Measurements from ENCODE around the gene CELSR3.

CELSR3 gene, protein sequence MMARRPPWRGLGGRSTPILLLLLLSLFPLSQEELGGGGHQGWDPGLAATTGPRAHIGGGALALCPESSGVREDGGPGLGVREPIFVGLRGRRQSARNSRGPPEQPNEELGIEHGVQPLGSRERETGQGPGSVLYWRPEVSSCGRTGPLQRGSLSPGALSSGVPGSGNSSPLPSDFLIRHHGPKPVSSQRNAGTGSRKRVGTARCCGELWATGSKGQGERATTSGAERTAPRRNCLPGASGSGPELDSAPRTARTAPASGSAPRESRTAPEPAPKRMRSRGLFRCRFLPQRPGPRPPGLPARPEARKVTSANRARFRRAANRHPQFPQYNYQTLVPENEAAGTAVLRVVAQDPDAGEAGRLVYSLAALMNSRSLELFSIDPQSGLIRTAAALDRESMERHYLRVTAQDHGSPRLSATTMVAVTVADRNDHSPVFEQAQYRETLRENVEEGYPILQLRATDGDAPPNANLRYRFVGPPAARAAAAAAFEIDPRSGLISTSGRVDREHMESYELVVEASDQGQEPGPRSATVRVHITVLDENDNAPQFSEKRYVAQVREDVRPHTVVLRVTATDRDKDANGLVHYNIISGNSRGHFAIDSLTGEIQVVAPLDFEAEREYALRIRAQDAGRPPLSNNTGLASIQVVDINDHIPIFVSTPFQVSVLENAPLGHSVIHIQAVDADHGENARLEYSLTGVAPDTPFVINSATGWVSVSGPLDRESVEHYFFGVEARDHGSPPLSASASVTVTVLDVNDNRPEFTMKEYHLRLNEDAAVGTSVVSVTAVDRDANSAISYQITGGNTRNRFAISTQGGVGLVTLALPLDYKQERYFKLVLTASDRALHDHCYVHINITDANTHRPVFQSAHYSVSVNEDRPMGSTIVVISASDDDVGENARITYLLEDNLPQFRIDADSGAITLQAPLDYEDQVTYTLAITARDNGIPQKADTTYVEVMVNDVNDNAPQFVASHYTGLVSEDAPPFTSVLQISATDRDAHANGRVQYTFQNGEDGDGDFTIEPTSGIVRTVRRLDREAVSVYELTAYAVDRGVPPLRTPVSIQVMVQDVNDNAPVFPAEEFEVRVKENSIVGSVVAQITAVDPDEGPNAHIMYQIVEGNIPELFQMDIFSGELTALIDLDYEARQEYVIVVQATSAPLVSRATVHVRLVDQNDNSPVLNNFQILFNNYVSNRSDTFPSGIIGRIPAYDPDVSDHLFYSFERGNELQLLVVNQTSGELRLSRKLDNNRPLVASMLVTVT (N-terminal part only)

DNA sequence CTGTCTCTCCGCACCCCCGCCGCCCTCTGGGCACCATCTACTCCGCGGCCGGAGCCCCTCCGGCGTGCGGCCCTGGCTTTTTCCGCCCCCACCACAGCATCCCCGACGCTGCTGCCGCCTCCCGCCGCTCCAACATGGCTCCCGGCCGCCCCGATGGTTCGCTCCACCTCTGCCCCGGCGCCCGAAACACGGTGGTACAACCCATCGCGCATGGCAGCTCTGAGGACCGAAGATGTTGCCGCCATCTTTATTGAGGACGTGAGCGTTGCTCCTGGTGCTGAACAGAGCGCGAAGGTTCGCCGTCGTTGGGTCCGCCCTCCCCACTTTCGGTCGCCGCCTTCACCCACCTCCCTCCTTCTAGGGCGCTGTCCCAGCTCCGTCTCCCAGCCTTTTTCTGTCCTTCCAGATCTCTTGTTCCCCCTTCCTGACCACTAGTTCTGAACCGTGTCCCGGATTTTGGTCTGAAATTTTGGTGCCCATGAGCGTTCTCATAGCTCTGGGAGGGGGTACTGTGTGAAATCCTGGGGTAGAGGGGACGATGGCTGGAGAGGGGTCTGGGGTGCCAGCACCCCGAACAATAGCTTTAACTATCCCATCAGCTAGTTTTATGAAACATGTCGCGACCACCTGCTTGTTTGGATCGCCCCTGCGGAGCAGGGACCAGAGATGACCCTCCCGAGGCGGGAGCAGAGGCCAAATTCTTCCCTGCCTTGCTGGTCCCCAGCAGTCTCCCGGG is at the start of gene CELSR3:
Gene CELSR3, minus strand, starts transcription at position 134 of the 736 bp plus-strand sequence. CDS start 252 bp downstream, outside the sequence.
- DNase-seq = no peak

GRCh38 chr3:48711727-48712126 is 49.0 kb upstream of the CELSR3 start:
- no peak for DNase-seq

- DNase-seq = no peak
Measured at GRCh38 chr3:48709051-48709461, 46.4 kb upstream of the CELSR3 start.

GRCh38 chr3:48708481-48708889 is 45.8 kb upstream of the CELSR3 start:
- no peak for DNase-seq

DNA sequence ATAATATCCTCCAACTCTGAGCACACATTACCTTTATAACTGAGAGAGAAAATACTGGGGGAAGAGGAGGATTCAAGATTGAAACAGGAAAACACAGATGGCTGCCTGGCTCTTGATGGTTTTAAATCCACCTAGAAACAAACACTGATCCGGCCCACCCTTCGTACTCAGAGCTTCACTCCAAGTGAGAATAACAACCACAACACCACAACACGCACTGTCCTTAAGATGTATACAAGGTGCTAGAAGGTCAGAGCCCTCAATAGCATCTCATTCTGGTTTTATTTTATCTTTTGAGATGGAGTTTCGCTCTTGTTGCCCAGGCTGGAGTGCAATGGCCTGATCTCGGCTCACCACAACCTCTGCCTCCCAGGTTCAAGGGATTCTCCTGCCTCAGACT is 44.5 kb upstream of the CELSR3 start:
- no peak for DNase-seq

GRCh38 chr3:48702320-48702920 is 39.7 kb upstream of the CELSR3 start:
- DNase-seq = no peak

GRCh38 chr3:48700731-48701405 is 38.2 kb upstream of the CELSR3 start:
- DNase-seq = no peak

GRCh38 chr3:48698891-48699290 is 36.2 kb upstream of the CELSR3 start:
- no peak for DNase-seq

DNA sequence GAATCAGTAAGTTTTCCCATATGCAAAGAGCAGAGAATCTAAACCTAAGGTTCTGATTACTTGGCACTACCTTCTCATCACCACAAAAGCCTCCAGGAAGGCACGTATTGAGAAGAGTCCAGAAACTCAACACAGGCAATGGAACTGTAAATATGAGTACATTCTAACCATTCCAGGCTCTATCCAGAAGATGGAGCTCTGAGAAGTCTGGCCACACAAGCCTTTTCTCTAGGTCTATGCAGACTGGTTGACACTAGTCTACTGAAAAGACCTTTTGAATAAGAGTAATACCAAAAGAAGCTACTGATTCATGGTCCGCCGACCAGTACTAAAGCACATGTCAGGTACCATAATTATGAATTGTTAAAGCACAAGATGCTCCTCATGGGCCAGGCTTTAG is 35.3 kb upstream of the CELSR3 start:
- DNase-seq = no peak

GRCh38 chr3:48696601-48697000 is 33.9 kb upstream of the CELSR3 start:
- DNase-seq = no peak

DNA sequence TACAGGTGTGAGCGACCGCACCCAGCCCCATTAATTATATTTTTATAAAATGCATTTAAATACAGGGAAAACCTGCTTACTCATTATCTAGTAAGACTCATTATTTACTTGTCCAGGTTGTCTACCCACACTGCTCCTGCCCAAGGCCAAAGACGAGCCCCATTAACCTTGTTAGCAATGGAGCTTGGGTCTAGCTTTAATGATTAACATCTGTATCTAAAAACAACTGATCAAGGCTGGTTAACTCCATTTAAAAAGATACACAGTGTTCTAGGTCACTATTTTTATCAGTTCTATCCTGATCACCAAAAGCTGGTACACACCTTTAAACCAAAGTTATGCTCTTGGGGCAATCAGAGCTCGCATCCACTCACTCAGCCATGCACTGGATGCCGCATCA is 33.5 kb upstream of the CELSR3 start:
- DNase-seq = no peak

- no peak for DNase-seq
Measured at GRCh38 chr3:48695393-48695753, 32.7 kb upstream of the CELSR3 start.

DNA sequence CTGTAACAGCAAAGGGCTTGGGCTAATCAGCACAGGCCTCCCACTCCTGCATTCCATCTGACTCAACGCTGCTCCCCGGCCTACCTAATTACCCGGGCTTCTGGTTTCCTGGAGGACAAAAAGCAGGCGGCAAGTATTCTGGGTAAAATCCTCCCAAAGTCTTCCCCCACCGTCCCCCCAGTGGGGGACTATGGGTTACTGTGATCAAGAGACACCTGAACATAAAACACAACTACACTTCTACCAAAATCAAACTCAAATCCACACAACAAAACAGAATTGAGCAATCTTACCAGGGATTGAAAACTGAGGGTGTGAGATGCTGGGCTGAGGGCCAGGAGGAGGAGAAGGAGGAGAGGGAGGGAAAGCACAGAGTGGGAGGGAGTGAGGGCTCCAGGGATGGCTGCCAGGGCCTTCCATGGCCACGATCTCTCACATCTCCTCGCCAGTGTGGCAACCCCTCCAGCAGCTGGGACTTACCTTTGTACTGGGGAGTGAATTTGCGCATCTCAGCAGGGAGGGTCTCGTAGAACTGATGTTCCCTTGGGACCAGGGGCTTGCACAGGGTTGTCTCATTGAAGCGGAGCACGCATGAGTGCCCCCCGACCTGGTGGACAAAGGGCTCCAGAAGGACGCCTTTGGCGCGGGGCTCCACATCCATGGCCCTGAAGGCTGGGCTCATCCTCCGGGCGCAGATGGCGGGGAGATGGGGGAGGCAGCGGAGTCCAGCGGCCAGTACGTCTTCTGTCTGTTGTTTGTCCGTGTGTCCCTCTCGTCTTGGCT is 32.1 kb upstream of the CELSR3 start:
- DNase-seq = no peak

DNA sequence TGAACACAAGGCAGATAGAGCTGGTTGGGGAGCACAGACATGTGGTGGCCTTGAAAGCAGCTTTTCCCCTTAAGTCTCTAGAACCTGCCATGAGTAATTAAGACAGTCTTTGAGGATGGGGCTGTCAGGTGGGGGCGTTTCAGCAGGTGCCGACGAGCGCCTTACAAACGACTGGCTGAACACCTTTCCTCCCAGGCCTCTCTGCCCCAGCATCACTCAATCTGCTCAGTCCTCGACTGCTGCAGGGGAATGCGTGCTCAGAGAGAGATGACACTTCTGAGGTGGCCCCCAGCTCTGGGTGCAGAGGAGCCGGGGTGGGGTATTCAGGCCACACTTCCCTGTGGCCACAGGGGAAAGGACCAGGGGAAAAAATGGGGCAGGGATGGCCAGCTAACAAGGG is 31.1 kb upstream of the CELSR3 start:
- no peak for DNase-seq

DNA sequence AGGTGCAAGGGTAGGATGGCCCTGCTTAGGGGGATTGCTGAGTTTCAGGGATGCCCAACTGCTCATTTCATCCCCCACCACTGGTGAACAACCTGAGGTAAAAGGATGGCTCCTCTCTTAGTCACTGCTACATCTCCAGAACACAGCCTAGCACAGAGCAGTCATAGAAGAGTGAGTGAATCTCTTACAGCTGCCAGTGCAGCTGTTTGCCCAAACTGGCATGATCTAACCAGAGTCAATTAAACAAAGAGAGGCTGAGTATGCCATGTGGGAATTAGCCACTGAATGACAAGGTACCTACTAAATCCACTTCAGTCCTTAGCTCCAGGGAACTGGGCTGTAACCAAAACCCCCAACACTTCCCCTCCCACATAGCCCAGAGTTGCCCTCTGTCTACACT is 29.9 kb upstream of the CELSR3 start:
- no peak for DNase-seq

- no peak for DNase-seq
Measured at GRCh38 chr3:48690846-48691458, 28.3 kb upstream of the CELSR3 start.

- no peak for DNase-seq
Measured at GRCh38 chr3:48689384-48689783, 26.7 kb upstream of the CELSR3 start.

- DNase-seq = no peak
Measured at GRCh38 chr3:48688737-48689075, 26.0 kb upstream of the CELSR3 start.

GRCh38 chr3:48688032-48688736 is 25.5 kb upstream of the CELSR3 start:
- DNase-seq = no peak

DNA sequence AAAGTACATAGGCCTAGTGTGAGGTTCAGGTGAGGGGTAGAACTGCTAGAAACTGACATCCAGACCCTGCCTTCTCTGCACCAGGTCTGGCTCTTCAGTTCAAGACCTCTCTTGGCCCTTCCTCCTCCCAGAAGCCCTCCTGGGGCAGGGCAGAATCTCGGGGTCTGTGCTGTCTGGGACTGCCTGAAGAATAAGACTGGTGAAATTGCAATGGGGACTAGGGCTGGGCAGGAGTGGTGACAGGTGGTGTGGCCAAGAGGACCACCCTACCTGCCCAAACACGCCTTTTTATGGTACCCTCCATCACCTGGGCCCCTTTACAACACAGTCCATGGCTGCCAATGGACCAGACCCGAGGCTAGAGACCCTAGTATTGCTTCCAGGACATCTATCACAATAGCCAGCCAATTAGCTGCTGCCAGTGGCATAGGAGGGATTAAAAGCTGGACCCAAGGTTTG is 24.6 kb upstream of the CELSR3 start:
- no peak for DNase-seq
